Retina (tissue), 1 donor: Measurements from ENCODE around the gene MACROD2.
A peak's percentile ranks its signal among the peaks of the same experiment; 100 is the strongest.

ENCODE experiments used
- DNase-seq: peaks from one replicate; pipeline ENCODE4 v3.0.0-alpha.2; 2016

Gene MACROD2

DNA sequence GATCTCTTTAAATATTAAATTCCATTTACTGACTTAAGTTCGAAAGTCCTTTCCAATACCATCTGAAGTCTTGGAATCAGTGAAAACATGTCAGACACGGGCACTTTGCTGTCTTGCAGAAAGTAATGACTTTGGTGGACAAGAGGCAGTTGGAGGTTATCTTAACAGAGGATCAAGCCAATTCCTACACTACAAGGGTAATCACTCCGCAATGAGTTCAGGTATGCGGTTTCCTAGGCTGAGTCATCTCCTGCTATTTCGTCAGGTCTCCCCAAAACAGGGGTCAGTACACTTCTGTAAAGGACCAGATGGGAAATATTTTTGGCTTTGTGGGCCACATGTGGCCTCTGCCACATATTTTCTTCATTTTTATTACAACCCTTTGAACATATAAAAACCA, 1921.3 kb downstream of the MACROD2 start:
- no peak for DNase-seq

GRCh38 chr20:15917283-15917682, 1922.0 kb downstream of the MACROD2 start:
- DNase-seq, result no peak

DNA sequence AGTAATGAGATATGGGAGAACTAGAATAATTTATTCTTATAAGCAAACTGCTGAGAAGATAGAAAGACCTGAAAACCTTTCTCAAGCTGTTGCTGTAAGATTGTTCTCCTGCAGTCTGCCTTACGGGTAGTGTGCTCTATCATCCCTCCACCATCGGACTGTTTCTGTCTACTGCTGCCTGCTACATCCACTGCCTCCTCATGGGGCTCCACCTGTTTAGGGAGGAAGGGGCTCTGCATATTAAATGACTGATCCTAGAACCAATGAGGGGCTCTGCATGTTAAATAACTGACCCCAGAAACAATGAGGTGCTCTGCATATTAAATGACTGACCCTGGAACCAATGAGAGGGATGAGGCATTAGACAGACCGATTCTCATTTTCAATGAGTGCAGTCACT, 1923.3 kb downstream of the MACROD2 start:
- no peak for DNase-seq

GRCh38 chr20:15919118-15919517, 1923.8 kb downstream of the MACROD2 start:
- DNase-seq, result no peak

DNA sequence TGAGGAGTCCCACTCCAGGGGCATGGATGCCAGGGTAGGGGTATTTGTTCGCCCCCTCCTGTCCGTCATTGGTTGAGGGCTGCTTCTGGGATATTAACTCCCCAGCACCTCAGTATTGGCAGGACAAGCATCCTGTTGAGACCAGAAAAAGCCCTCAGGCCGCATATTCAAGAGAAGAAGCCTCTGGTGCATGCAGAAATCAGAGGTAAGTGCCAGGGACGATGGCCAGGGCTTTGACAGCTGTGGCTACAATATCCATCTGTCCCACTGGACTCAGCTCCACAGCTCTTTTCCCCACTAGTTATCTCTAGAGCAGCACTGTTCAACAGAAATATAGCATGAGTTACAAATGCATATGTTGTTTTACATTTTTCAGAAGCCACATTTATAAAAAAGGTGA, 1926.6 kb downstream of the MACROD2 start:
- no peak for DNase-seq

DNA sequence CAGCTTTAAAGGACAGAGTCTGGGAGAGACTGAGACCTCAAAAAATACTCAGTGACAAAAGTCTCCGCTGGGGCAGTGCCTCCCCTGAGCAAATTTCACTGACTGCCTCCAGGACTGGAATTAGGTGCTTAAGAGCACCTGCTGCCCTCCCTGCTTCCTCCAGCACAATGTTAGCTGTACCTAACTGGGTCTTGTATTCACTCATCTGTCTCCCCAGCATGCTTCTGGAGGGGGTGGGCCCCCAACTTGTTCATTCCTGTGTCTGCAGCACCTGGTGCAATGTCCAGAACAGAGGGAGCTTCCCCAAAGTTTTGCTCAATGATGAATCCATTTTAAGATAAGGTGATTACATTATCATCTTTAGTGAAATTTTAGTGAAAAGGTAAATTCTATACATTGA, 1927.2 kb downstream of the MACROD2 start:
- DNase-seq, result no peak

DNA sequence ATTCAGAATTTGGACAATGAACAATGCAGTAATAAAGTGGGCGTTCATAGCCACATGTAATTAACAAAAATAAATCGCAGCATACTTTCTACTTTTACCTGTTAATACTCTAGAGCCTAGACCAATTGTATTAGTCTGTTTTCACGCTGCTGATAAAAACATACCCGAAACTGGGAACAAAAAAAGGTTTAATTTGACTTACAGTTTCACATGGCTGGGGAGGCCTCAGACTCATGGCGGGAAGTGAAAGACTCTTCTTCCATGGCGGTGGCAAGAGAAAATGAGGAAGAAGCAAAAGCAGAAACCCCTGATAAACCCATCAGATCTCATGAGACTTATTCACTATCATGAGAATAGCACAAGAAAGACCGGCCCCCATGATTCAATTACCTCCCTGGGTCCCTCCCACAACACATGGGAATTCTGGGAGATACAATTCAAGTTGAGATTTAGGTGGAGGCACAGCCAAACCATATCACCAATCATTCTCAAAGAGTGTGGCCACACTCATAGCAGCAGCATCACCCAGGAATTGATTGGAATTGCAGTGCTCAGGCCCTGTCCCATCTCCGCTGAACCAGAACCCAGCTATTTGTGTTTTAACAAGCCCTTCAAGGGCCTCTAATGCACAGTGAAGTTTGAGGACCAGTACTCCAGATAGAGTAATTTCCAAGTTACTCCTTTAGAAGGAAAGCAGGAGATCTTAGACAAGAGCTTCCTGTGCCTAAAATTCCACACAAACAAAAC, 1927.9 kb downstream of the MACROD2 start:
- DNase-seq, result no peak

DNA sequence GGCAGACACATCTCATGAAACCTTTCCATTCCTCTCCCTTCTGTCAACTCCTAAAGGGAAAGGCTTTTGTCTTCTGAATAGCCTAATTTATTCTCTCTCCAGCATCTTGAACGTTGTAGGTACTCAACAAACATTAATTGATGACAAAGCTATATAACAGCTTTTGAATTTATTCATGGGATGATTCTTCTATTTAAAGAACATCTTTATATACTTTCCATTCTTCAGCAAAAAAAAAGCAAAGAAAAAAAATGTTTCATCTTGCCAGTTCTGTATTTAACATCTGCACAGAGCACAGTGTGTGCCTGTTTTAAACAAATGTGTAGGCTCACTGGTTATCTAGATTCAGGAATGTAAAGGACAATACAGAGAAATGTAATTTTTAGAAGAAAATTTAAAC, 1929.2 kb downstream of the MACROD2 start:
- DNase-seq, result no peak

GRCh38 chr20:15925376-15925775, 1930.1 kb downstream of the MACROD2 start:
- no peak for DNase-seq

DNA sequence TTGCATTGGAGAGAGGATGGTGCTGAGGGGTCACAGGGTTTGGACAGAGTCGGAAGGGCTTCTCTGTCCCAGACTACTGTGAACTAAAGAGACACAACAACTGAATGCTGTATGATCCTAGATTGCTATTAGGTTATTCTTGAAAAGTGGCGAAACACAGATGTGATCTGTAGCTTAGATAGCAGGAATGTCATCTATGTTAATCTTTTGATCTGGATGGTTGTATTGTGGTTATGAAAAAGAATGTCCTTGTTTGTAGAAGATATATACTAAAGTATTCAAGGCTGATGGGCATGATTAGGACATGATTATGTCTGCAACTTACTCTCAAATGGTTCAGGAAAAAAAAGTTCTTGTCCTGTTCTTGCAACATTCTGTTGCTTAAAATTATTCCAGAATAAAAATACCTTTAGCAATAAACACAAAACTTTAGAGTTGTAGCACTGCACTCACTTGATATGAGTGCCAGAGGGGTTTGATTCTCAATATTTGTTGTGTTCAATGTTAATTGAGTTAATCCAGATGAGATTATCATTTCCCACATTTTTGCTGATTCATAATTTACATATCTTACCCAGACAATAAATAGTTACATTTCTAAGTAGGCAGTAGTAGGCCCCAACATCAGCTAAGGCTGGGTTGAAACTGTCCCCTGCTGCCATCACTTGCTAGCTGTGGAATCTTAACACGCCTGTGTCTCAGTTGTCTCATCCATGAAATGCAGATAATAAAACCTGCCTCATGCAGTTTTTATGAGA, 1932.8 kb downstream of the MACROD2 start:
- no peak for DNase-seq

DNA sequence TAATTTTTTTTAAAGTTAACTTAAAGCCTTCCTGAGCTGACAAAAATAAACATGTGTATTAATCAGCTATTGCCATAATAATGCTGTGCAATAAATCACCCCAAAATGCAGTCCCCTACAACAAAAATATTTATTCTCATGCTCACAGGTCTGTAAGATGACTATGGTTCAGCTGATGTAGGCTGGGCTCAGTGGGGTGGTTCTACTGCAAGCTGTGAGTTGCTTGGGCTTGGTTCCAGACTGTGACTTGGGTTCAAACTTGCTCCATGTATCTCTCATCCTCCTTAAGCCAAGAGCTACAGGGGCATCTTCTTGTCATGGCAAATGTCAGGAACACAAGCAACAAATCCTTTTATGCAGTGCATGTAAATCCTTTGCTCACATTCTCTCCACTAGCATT, 1933.6 kb downstream of the MACROD2 start:
- DNase-seq, result no peak

- DNase-seq, result peak; percentile 43
These were observed 1935.3 kb downstream of the MACROD2 start for GRCh38 chr20:15930311-15931305.

- no peak for DNase-seq
These were observed 1936.6 kb downstream of the MACROD2 start for GRCh38 chr20:15931897-15932296.

GRCh38 chr20:15937179-15937578, 1941.9 kb downstream of the MACROD2 start:
- peak; percentile 22 for DNase-seq

- no peak for DNase-seq
These were observed 1943.5 kb downstream of the MACROD2 start for GRCh38 chr20:15938847-15939246.

DNA sequence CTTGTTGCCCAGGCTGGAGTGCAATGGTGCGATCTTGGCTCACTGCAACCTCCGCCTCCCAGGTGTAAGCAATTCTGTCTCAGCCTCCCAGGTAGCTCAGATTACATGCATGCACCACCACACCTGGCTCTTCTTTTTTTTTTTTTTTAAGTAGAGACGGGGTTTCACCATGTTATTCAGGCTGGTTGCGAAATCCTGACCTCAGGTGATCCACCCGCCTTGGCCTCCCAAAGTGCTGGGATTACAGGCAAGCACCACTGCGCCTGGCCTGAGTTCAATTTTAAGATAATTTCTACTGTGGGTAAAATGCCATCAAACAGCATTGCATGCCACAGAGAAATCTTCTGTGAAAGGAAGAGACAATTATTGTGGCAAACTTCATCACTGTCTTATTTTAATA, 1944.8 kb downstream of the MACROD2 start:
- DNase-seq, result no peak

DNA sequence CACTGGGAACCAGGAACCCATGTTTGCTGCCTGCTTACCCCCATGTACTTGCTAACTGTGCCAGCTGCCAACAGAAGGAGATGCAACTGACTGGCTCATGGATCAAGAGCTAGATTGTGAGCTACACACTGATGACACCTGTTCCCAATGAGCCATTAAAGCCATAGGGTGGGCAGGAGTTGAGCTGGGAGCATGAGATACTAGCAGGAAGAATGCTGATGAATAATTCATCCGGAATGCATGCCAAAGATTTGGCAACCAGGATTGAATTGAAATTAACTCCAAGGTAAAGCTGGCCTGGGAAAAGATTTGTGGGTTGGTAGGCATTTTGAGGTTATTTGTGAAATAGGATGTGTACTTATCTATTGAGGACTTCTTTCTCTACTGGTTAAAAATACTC, 1946.8 kb downstream of the MACROD2 start:
- DNase-seq, result no peak

DNA sequence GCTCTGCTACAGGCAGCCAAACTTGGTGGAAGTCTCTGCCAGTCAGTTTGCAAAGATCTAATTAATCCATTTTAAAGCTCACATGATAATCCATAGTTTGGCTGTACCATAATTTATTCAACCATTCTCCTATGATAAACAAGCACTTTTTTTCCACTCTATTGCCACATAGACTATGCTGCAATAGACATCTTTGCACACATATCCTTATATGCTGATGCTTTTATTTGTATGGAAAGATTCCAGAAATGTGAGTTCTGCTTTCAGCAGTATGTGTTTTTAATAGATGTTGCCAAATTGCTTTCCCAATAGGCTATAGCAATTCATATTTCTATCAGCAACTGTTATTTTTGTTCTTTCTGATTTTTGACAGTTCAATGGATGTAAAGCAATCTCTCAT, 1950.0 kb downstream of the MACROD2 start:
- DNase-seq, result no peak

- no peak for DNase-seq
These were observed 1954.1 kb downstream of the MACROD2 start for GRCh38 chr20:15949391-15949790.

DNA sequence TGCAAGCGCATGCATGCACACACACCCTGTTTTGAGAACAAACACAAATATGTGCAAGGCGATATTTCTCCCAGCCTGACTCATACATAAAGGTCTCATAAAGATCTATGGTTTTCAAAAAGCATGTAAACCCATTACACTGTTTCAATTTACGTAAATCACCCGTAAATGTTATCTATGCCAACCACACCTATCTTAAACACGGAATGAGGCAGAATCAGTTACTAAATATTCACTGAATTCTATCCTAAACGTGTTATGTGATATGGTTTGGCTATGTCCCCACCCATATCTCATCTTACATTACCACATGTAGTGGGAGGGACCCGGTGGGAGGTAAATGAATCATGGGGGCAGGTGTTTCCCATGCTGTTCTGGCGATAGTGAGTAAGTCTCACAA, 1956.3 kb downstream of the MACROD2 start:
- DNase-seq, result no peak

DNA sequence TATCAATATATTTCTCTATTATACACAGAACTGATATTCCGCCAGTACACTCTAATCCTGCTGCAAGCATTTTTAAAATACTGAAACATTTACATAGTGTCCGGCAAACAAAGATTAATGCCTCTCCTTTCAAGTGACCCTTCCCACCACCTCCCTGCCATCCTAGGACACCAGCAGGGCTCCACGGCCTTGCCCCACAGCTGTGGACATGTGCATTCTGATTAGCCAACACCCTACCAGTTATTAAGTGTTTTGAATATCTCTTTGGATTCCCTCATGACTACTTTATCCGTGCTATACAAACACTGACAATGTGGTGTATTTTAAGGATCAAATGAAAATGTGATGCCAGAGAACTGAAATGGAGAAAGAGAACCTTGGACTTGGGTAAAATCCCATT, 1962.8 kb downstream of the MACROD2 start:
- no peak for DNase-seq

- no peak for DNase-seq
These were observed 1969.8 kb downstream of the MACROD2 start for GRCh38 chr20:15965165-15965564.

- DNase-seq, result no peak
These were observed 1972.0 kb downstream of the MACROD2 start for GRCh38 chr20:15967334-15967733.
